LoVo (cell line): Measurements from ENCODE around the gene TBC1D1.
A peak's percentile ranks its signal among the peaks of the same experiment; 100 is the strongest.

ENCODE experiments used
- DNase-seq: peaks from one replicate; pipeline ENCODE4 v3.0.0-alpha.2; 2016; ENCODE audit warnings: low spot score

Gene TBC1D1, protein sequence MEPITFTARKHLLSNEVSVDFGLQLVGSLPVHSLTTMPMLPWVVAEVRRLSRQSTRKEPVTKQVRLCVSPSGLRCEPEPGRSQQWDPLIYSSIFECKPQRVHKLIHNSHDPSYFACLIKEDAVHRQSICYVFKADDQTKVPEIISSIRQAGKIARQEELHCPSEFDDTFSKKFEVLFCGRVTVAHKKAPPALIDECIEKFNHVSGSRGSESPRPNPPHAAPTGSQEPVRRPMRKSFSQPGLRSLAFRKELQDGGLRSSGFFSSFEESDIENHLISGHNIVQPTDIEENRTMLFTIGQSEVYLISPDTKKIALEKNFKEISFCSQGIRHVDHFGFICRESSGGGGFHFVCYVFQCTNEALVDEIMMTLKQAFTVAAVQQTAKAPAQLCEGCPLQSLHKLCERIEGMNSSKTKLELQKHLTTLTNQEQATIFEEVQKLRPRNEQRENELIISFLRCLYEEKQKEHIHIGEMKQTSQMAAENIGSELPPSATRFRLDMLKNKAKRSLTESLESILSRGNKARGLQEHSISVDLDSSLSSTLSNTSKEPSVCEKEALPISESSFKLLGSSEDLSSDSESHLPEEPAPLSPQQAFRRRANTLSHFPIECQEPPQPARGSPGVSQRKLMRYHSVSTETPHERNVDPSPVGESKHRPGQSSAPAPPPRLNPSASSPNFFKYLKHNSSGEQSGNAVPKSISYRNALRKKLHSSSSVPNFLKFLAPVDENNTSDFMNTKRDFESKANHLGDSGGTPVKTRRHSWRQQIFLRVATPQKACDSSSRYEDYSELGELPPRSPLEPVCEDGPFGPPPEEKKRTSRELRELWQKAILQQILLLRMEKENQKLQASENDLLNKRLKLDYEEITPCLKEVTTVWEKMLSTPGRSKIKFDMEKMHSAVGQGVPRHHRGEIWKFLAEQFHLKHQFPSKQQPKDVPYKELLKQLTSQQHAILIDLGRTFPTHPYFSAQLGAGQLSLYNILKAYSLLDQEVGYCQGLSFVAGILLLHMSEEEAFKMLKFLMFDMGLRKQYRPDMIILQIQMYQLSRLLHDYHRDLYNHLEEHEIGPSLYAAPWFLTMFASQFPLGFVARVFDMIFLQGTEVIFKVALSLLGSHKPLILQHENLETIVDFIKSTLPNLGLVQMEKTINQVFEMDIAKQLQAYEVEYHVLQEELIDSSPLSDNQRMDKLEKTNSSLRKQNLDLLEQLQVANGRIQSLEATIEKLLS (N-terminal part only)

DNA sequence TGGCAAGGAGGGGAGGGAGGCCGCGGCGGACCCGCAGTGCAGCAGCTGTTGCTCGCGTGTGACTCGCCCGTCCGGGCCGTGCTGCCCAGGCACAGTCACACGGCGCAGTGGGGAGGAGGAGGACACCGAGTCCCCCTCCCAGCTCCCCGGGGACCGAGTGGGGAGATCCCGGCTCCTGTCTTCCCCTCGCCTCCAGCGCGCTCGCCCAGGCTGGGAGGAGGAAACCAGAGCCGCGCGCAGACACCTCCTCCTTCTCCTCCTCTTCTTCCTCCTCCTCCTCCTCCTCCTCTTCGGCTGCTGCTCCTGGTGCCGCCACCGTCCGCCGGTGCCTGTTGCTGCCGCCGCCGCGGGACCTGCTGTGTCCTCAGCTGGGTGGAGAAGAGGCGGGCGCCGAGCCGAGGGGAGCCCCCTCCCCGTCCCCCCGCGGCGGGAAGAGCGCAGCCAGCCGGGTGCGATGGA, at the start of gene TBC1D1:
TSS of gene TBC1D1 (plus strand) at position 284 of the 459 bp plus-strand sequence. CDS start 11,012 bp downstream, outside the sequence.
- peak; percentile 69 for DNase-seq

DNA sequence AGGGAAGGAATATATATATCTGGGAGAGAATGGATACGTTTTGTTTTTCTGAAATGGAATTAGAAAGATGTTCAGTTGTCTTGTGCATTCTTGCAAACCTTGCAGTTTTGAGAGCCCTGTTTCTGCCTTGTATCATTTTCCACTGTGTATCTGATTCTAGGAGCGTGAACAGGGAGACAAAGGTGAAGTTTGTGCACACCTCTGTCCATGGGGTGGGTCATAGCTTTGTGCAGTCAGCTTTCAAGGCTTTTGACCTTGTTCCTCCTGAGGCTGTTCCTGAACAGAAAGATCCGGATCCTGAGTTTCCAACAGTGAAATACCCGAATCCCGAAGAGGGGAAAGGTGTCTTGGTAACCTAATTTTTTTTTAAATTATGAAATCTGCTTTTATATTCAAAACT, 46.7 kb upstream of the TBC1D1 start:
- no peak for DNase-seq

DNA sequence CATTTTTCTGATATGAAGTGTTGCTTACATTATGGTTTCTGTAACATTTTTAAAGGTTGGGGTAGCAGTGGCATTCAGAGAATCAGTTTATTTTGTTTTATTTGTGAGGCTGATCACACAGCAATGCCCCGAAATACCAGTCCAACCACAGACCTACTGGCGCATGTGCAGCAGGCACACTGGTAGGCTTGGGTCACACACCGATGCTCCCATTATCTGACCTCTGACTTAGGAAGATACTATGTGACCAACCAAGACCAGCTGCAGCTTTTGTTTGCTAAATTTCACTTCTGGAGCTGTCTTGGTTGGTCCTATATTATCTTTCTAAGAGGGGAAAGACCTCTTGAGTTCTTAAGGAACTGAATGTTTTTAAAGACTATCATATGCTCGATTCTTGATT, 45.7 kb upstream of the TBC1D1 start:
- DNase-seq: no peak

DNA sequence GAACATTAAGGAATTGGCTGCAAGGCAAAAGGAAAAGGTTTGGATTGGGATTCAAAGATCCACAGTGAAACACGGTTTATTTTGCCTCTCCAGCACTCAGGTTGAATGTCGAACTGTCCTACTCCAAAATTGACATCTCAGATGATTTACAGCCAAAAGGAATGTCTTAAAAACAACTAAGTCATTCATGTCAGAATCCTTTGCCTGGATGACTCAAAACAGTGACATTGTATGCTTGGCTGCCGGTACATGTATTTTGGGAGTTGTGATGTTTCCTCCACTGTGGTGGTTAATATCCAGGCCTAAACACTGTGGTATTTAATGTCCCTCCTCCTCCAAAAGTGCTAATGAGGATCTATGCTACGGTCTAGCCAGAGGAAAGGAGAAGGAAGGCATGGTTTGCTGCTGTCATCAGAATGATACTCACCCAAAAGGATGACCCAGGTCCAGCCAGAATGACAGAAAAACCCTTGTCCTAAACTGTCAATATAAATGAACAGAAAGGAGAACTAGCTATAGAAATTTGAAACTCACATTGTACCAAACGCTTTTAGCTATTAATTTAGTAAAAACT, 43.5 kb upstream of the TBC1D1 start:
- DNase-seq: no peak

DNA sequence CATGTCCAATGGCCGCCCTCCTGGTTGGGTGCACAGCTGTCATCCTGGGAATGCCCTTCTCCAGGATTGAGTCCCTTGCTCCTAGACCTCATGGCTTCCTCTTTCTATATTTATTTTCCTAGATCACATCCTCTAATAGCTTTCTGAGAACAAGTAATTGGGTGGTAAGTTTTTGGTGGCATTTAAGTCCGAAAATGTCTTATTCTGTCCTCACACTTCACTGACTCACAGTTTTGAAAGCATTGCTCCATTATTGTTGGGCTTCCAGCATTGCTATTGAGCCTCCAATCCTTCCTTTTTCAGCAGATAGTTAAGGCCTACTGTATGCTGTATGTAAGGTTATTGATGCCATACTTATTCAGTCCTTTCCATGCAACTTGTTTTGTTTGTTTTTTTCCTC, 38.5 kb upstream of the TBC1D1 start:
- DNase-seq: no peak

DNA sequence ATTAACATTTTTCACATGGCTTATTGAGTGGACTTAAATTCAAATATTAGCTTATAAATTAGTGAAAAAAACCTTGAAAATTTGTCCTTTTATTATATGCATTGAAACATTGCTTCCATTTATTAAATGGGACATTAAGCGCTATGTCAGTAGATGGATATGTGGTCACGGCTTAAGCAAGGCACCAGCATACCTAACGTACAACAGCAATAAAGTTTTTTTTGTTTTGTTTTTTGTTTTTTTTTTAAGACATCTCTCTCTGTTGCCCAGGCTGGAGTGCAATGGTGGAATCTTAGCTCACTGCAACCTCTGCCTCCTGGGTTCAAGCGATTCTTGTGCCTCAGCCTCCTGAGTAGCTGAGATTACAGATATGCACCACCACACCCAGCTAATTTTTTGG, 32.8 kb upstream of the TBC1D1 start:
- no peak for DNase-seq

DNA sequence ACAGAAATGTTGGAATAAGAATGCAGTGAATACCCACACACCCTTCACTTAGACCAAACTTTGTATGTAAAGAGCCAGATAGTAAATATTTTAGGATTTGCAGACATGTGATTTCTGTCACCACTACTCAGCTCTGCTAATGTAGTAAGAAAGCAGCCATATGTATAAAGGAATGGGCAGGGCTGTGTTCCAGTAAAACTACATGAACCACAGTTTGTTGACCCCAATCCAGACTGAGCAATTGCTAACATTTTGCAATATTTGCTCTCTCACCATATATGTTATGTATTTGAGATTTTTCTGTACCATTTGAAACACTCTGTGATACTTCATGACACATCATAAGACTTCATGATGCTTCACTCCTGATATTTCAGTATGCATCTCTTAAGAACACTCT, 32.0 kb upstream of the TBC1D1 start:
- no peak for DNase-seq

DNA sequence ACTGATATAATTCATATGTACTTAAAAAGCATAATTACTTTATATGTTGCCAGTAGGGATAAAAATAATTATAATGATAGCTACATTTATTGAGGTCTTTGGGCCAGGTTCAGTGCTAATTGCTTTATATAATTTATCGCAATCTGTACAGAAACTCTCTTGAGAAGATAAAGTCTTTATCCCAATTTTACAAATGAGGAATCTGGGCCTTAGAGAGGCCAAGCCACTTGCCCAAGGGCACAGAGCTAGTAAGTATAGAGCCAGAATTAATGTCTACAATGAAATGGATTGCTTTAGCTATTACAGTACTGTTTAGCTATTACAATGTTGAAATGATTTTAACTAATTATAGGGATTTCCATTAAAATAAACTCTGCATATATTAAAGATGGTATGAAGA, 30.6 kb upstream of the TBC1D1 start:
- no peak for DNase-seq

DNA sequence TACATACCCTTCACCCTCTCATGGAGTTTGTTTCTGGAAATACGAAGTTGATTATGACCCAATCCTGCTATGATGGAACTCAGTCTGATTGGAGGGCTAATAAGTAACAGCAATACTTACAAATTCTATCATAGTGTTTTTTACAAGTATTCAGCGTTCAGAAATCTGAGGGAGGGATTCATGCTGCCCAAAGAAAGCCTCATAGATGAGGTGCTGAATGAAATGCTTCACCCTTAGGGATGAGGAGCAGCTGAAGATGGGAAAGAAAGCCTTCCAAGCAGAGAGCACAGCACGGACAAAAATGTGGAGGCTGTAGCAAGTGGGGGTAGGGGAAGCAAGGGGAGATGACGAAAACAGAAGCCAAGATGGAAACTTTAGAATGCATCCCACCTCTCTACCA, 27.9 kb upstream of the TBC1D1 start:
- DNase-seq: no peak

DNA sequence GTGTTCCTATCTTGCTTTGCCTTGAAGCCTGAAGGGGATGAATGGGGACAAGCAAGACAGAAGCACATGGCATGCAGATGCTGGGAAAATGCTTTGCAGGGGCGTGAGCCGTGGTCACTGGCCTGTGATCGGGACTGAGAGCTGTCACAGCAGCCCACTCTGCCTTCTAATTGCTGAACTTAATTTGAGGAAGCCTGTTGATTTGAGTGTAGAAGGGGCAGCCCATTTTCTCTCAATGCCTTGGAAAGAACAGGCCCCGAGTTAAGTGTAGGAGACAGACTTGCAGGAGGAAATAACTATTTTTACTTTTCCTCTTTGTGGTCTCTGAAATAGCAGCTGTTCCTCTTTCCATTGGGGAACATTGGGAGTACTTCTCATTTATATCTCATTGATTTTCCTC, 26.1 kb upstream of the TBC1D1 start:
- DNase-seq: no peak

DNA sequence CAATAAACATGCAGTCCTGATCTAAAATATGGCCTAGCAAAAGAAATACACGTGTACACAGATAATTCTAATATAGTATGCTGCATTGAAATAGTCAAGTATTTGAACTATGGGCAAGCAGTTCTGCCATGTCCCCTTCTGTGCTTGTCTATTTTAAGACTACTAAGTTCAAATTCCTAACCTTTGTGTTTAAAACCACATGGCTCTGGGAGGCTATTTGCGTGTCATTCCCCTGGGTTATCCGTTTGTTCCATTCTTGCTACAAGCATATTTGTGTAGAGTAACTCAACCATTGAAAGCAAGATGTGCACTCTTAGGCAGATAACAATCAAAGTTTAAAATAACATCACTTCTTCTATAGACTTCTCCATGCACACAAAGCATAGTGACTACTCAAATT, 25.4 kb upstream of the TBC1D1 start:
- DNase-seq: no peak

DNA sequence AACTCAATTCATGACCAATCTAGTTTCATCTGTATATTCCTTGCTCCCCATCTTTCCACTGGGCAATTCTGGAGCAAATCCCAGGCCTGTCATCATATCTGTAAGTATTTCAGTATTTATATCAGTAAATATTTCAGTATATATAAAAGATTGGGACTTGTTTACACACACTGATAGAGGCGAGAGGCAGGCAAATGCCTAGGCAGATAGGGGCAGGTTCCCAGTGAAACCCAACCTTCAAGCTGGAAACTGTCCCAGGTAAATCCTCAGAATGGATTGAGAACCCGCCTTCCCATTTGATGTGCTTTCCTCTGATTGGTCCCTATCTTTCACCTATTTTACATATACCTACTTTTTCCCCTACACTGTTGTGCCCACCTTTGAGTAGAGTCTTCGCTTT, 23.8 kb upstream of the TBC1D1 start:
- no peak for DNase-seq

DNA sequence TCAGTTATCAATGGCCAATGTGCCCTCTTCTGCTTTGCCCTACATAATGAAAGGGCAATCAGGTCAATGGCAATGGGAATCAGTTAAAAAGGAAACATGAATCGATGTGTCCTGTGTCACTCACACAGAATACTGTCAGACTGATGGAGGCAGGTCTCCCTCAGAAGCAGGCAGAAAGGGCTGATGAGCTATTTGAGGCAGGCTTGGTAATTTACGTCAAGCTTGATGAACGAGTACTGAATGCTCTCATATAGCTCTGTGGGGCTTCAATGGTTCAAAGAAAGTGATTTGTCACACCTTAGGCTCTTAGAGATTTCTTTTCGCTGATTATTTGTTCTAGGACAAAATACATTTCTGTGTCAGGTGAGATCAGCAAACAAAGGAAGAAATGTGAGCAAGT, 22.6 kb upstream of the TBC1D1 start:
- no peak for DNase-seq

DNA sequence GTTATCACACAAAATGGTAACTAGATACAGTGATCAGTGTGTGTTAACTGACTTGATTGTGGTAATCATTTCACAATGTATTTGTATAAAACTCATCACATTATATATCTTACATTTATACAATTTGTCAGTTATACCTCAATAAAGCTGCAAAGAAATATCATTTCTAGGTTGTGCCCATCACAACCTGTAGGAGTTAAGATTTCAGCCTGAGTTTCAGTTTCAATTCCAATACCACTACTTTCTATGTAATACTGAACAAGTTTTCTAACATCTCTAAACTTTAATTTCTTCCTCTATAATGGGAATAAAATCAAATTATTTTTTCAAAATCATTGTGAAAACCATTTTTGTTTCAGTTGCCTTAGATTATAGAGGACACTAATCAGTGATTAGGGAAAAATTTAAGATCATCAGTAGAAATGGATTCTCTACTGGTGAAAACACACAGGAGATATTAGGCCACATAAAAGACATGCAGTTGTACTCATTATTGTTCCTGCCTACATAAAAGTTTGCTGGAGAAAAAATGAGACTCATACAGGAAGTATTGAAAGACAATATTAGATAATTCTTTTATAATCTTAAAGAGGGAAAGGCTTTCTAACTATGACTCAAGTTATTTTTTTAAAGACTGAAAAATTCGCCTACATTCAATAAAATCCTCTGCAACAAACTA, 18.4 kb upstream of the TBC1D1 start:
- DNase-seq: no peak

DNA sequence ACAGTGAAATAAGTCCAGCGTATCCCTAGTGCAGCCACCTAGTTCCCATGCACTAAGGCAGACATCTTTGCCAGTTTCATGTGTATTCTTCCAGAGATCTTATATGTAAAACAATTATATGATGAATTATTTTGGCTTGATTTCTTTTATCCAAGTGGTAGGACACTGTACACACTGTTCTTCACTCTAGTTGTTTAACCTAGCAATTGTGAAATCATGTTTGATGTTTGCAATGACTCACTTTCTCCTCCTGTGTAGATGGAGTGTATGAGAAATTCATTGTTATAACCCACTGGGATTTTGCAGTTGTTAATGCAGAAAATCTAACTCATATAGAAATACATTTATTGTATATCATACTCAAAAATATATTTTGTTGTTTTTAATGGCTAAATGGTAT, 17.5 kb upstream of the TBC1D1 start:
- peak; percentile 29 for DNase-seq

DNA sequence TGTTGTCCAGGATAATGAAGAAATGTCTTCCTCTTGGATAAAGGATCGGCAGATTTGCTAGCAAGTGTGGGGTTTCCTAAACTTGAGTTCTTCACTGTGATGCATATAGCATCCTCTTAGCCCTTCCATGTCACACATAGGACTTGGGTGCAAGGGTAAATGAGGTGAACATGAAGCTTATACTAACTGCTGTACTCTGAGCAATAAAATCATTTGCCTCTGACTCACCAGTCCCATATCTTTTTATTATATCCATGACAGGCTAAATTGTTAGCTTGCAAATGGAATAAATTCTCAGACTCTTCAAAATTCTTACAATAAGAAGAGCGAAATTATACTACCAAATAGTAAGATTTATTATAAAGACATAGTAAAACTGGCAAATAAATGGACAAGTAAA, 14.7 kb upstream of the TBC1D1 start:
- DNase-seq: peak; percentile 27

DNA sequence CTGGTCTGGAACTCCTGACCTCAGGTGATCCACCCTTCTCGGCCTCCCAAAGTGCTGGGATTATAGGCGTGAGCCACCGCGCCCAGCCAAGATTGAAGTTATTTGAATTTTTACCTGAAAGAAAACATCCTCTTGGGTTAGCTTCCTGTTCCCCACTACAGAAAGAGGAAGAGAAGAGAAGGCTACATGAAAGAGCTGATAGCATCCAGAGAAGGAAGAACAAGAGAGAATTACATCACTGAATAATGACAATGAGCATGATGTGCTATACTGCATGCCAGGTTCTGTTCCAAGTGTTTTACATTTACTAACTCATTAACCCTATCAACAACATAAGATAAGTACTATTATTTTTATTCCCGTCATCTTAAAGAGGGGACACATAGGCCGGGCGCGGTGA, 11.5 kb upstream of the TBC1D1 start:
- DNase-seq: no peak

DNA sequence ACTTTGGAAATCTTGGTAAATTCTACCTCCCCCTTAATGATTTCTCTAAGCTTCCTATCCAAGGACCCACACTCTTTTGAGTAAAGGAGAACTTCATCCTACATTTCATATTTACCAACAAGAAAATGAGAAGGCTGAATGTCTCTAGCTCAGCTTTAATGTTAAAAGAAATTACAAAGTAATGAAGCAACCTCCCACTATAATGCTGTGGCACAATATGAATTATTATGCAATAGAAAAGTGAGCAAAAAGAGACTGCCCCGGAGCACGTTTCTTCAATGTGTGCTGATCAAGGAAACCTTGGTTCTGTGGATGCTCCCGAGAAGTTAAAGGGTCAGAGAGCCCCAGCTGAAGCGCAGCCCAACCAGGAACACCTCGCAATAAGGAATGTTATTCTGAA, 9.1 kb upstream of the TBC1D1 start:
- no peak for DNase-seq

DNA sequence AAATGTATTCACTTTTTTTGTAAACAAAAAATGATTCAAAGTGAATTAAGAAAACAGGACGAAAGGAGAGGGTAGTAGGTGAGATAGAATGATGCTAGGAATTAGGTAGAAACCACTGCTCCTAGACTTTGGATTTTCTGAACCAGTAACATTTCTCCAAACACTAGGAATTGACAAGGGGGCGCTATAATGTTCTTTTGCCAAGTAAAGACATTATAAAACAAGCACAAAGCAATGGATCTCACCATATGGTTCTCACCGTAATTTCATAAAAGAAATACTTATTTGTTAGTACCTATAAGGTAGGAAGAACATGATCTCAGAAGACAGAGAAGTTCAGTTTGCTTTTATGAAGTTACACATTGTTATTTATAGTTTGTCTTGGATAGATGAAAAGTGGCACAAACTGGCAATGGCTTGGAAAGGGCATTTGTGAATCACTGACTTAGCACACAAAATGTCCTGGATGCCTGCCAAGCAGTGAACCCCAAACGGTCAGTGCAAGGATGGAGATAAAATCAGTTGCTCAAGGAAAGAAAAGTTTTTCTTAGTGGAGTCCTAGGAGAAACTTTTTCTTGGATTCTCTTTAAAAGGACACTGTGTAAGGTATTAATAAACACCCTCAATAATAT, 8.1 kb upstream of the TBC1D1 start:
- no peak for DNase-seq

DNA sequence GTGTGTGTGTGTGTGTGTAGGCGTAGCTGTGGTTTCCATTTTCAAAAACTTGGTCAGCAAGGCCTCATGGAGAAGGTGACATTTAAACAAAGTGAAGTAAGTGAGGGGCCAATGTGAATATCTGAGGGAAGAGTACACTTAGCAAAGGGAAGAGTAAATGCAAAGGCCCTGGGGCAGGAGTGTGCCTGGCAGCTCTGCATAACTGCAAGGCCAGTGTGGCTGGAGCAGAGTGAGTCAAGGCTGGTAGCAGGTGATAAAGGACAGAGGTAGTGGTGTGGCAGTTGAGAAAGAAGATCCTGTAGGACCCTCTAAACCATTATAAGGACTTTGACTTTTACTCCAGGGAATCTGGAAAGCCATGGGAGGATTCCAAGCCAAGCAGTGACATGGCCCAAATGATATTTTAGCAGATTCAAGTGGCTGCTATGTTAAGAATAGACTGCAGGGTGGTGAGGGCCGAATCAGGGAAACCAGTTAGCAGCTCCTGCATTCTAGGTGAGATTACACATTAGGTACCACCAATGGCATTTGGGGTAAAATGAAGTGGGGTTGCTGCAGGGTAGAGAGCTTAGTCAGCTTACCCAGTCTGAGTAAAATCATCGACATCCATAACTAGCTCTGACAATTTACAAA, 5.9 kb upstream of the TBC1D1 start:
- no peak for DNase-seq

DNA sequence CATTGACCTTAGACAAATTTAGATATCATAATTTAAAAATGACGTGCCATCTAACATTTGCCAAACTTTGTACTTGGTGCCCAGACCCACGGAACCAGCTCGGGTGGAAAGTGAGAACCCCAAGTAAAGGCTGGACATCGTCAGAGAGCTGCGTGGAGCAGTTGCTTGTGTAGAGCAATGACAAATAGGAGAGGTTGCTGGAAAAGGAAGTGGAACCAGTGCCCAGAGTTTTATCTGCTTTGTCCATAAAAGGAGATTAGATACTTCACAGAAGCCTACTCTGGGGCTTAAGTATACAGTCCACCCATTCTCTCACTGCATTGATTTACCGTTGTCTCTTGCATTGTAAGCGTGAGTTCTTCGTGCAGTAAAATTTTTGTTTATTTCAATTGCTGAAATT, 5.4 kb upstream of the TBC1D1 start:
- DNase-seq: no peak
